A549 (cell line): ENCODE data around the gene HOXB4. TPM values are rescaled to one million over a fixed set of nuclear protein-coding genes. Genes with fewer than 3 reads are reported as not detected.
A peak's percentile ranks its signal among the peaks of the same experiment; 100 is the strongest.

ENCODE experiments used
- ATAC-seq, 2 experiments: fragments of 200-7000 bp in 1 of 2; fragments of >200 bp in 1 of 2; cut with Nextera tagmentation in 1 of 2; cut with Tn5 transposase in 1 of 2; 3 replicates each; pipeline versions ENCODE4 v1.8.0 to v1.9.1; 2018 to 2020; ENCODE audit warnings: mild to moderate bottlenecking in 1 of 2, moderate library complexity in 1 of 2
- CTCF ChIA-PET: fragments of 300-600 bp; sonication (Branson Sonifier 250); formaldehyde crosslinking; extraction: SDS; loops from one replicate; lab custom pipeline; 2021; ENCODE audit warnings: antibody characterized with exemption, inconsistent platforms; lab: Yijun Ruan, JAX
- POLR2A ChIA-PET: fragments of 350-600 bp; formaldehyde crosslinking; extraction: SDS; loops from one replicate; lab custom pipeline; 2021; ENCODE audit warnings: antibody characterized with exemption, inconsistent platforms; lab: Yijun Ruan, JAX
- DNase-seq, 2 experiments: peaks; one replicate each; pipeline versions ENCODE4 v3.0.0 to v3.0.0-alpha.2; 2011 to 2016; ENCODE audit warnings: low read depth in 1 of 2, low spot score in 1 of 2
- FAIRE-seq: peaks from 2 replicates; lab custom pipeline; 2011; peaks lifted over from hg19 to GRCh38; lab: Jason Lieb, UNC
- H3K27ac ChIP-seq, 2 experiments: fragments of >200 bp; sonication (Bioruptor Twin); formaldehyde crosslinking; 3 replicates each; pipeline ENCODE4 v1.5.1; 2016 to 2017
- H3K4me1 ChIP-seq: fragments of >200 bp; sonication (Bioruptor Twin); formaldehyde crosslinking; 3 replicates; pipeline ENCODE4 v1.6.1; 2016
- H3K4me2 ChIP-seq: fragments of >200 bp; sonication (Bioruptor Twin); formaldehyde crosslinking; 3 replicates; pipeline ENCODE4 v1.6.1; 2016
- H3K4me3 ChIP-seq: fragments of >200 bp; sonication (Bioruptor Twin); formaldehyde crosslinking; 3 replicates; pipeline ENCODE4 v1.5.1; 2016
- H3K9me3 ChIP-seq: fragments of >200 bp; sonication (Bioruptor Twin); formaldehyde crosslinking; 3 replicates; pipeline ENCODE4 v1.6.1; 2016
- BHLHE40 ChIP-seq: IDR thresholded peaks from 2 replicates; pipeline ENCODE4 v1.6.1; 2012; ENCODE audit warnings: low read depth, low read length, inconsistent platforms
- CBX2 ChIP-seq: fragments of 200-600 bp; sonication (generic); IDR thresholded peaks from 2 replicates; pipeline ENCODE4 v1.6.1; 2016; ENCODE audit warnings: low read depth, mild to moderate bottlenecking, borderline replicate concordance
- EP300 ChIP-seq, 2 experiments: fragments of >200 bp; sonication (Bioruptor Twin); formaldehyde crosslinking; IDR thresholded peaks; 2 replicates in 1 of 2; 3 replicates in 1 of 2; pipeline ENCODE4 v1.6.1; 2016 to 2017
- ESRRA ChIP-seq: fragments of 150-350 bp; IDR thresholded peaks from 2 replicates; pipeline ENCODE4 v1.6.1; 2014; ENCODE audit warnings: mild to moderate bottlenecking, low read length, borderline replicate concordance
- FOSB ChIP-seq: fragments of 250-450 bp; sonication (Bioruptor Pico); IDR thresholded peaks from 2 replicates; pipeline ENCODE4 v1.5.0; 2020; ENCODE audit warnings: mild to moderate bottlenecking, moderate library complexity
- FOSL2 ChIP-seq, 2 experiments: fragments of 450-650 bp in 1 of 2; fragments of >200 bp in 1 of 2; sonication (Bioruptor Twin) in 1 of 2; formaldehyde crosslinking; IDR thresholded peaks; 2 replicates each; pipeline versions ENCODE4 v1.5.0 to v1.6.1; 2016 to 2020; ENCODE audit warnings: mild to moderate bottlenecking in 1 of 2, moderate library complexity in 1 of 2
- FOXS1 ChIP-seq: fragments of 250-450 bp; sonication (Bioruptor Pico); IDR thresholded peaks from 2 replicates; pipeline ENCODE4 v1.5.0; 2020; ENCODE audit warnings: mild to moderate bottlenecking, moderate library complexity
- HEYL ChIP-seq: fragments of 250-450 bp; sonication (Bioruptor Pico); IDR thresholded peaks from 2 replicates; pipeline ENCODE4 v1.8.0; 2021; ENCODE audit warnings: mild to moderate bottlenecking, moderate library complexity
- HOXB13 ChIP-seq: fragments of 250-450 bp; sonication (Bioruptor Pico); IDR thresholded peaks from 2 replicates; pipeline ENCODE4 v1.5.0; 2020; ENCODE audit warnings: low read depth, mild to moderate bottlenecking, moderate library complexity
- JUN ChIP-seq, 2 experiments: fragments of >200 bp; sonication (Bioruptor Twin); formaldehyde crosslinking; IDR thresholded peaks; 2 replicates in 1 of 2; 3 replicates in 1 of 2; pipeline ENCODE4 v1.6.1; 2016 to 2017
- JUNB ChIP-seq: fragments of >200 bp; sonication (Bioruptor Twin); formaldehyde crosslinking; IDR thresholded peaks from 2 replicates; pipeline ENCODE4 v1.6.1; 2016
- POLR2A ChIP-seq: IDR thresholded peaks from 2 replicates; pipeline ENCODE4 v1.6.1; 2012; ENCODE audit warnings: mild to moderate bottlenecking, low read length
- RCOR1 ChIP-seq: fragments of 150-350 bp; IDR thresholded peaks from 2 replicates; pipeline ENCODE4 v1.6.1; 2014; ENCODE audit warnings: antibody characterized with exemption, low read length, low read depth
- RFX5 ChIP-seq: fragments of 450-650 bp; IDR thresholded peaks from 2 replicates; pipeline ENCODE4 v1.7.1; 2014; ENCODE audit warnings: antibody characterized with exemption, mild to moderate bottlenecking, moderate library complexity
- RNF2 ChIP-seq: fragments of 200-600 bp; sonication (generic); IDR thresholded peaks from 2 replicates; pipeline ENCODE4 v1.6.1; 2016; ENCODE audit warnings: low read depth, mild to moderate bottlenecking, antibody characterized with exemption, moderate library complexity, borderline replicate concordance
- ZC3H11A ChIP-seq: fragments of 450-650 bp; IDR thresholded peaks from 2 replicates; pipeline ENCODE4 v1.6.1; 2014; ENCODE audit warnings: antibody characterized with exemption, mild to moderate bottlenecking
- ZNF302 ChIP-seq: fragments of 250-450 bp; sonication (Bioruptor Pico); IDR thresholded peaks from 2 replicates; pipeline ENCODE4 v1.9.0; 2021; ENCODE audit warnings: inconsistent platforms, mild to moderate bottlenecking, moderate library complexity
- WGBS: methylation state at CpG from one replicate; pipeline ENCODE4 v1.1.6; 2017; ENCODE audit errors: missing lambda C conversion rate; 5-methylcytosine and 5-hydroxymethylcytosine counted together
- polyA plus RNA-seq, 4 experiments: library from polyadenylated mRNA; depleted of rRNA in 3 of 4; stranded (reverse); fragments of >200 nt; fragmentation: RNase III in 1 of 4; extraction: RNeasy Plus Mini Kit Qiagen cat#74134 plus additional on column Dnase treatment in 1 of 4; gene quantifications; 2 replicates in 3 of 4; 3 replicates in 1 of 4; pipeline ENCODE4 v1.2.3, GENCODE V29; 2011 to 2017
- TF ChIP-seq, protein P1 (sequence below): fragments of 450-650 bp; IDR thresholded peaks from 2 replicates; pipeline ENCODE4 v1.6.1; 2014; ENCODE audit warnings: antibody characterized with exemption
- TF ChIP-seq, protein P2 (sequence below): fragments of 200-600 bp; sonication (generic); IDR thresholded peaks from 2 replicates; pipeline ENCODE4 v1.6.1; 2016; ENCODE audit warnings: antibody characterized with exemption, mild to moderate bottlenecking, moderate library complexity
- TF ChIP-seq, protein P3 (sequence below): IDR thresholded peaks from 2 replicates; pipeline ENCODE4 v1.6.1; 2012; ENCODE audit warnings: low read depth, borderline replicate concordance

Gene HOXB4
- polyA plus RNA-seq, 2 of the 4 experiments (the other 2 are of a cell fraction) = 0.30 to 0.74 TPM

DNA sequence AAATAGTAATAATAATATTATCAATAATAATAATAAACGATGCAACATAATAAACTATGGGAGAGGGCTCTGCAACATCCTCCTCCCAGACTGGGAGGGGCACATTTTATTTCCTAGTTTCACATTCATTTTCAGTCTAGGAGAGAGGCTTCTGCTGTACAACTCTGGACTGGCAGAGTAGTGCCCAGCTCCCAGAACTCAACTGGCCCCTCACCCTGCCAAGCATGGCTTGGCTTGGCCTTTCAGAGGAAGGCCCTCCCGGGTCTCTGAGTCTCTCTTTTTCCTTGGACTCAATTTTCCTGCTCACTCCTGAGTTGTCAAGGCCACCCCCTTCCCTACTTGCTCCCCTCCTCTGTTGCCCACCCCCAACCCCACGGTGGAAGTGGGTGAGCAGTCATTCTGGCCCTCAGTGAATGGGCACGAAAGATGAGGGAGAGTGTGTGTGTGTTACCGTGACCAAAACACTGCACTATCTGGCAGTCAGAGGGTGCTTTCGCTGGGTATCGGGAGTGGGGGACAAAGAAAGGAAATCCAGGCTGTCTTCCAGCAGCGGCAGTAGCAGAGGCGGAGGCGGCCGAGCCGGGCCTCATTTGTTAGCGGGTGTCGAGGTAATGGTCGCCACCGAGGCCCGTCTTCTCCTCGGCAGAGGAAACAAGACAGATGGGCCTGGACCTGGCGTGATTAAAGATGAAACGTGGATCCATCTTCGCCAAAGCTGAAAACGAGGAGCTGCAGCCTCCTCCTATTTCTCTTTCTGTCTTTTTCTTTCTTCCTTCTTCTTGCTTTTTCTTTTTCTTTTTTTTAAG lies 2.3 kb downstream of the HOXB4 start:
- TF ChIP-seq FOSL2 (IDR thresholded peaks at IDR 0.05) (no peak), FOSL2 (CRISPR knock-in tag; IDR thresholded peaks at IDR 0.05) (no peak), POLR2A (no peak), BHLHE40 (no peak)
- TF ChIP-seq, all 56 proteins: peak for 0
- Histone ChIP-seq H3K27ac (no peak overlapping the region), H3K9me3 (no peaks in the 10 kb centered on the region), H3K4me1 (peaks cover 16% of the 10 kb centered on the region), H3K4me2 (no peak overlapping the region; the same call in 2 of the 3 replicates), H3K4me3 (no peak overlapping the region)
- FAIRE-seq = no peak
- no peak for DNase-seq
- no peak for ATAC-seq
- ChIA-PET CTCF (interaction anchor here (1.0 to 1.3 kb wide), 4 partner anchors 9 to 240 kb away, joined by 3 to 4 read pairs (median 3); no protein-coding TSS in a partner anchor), POLR2A (no interaction called here)
- 92% methylated on average over 22 of the region's 22 CpGs for WGBS

DNA sequence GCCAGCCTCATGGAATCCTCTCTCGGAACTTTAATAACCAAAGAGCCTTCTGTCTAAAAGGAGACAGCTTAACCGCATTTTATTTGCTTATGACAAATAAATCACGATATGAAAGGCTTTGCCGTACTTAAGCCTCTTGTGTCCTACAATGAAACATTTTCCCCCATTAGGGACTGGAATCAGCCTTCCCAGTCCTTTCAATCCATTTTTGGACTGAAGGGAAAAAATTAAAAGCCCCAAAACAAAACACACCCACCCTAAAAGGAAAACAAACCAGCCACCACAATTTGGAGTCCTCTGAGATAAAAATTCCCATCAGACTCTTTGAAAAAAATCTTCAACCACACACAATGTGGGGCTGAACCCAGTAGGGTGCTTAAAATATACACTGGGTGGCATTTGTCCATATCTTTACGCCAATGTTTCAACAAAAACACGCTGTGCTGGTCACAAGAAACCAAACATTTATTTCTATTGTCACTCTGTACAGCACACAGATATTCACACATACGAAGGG lies 3.0 kb downstream of the HOXB4 start:
- Histone ChIP-seq H3K27ac (no peak overlapping the region), H3K4me2 (peak overlapping the region; percentile 17; the same call in 1 of the 3 replicates), H3K9me3 (no peaks in the 10 kb centered on the region), H3K4me3 (no peak overlapping the region), H3K4me1 (peaks cover 16% of the 10 kb centered on the region)
- ChIA-PET CTCF (interaction anchor here (1.0 to 1.3 kb wide), 2 partner anchors 240 to 315 kb away, joined by 3 to 4 read pairs; no protein-coding TSS in a partner anchor), POLR2A (no interaction called here)
- WGBS = 43% methylated on average over 7 of the region's 7 CpGs
- DNase-seq (no peak), ATAC-seq (no peak), FAIRE-seq (no peak)
- no peak for TF ChIP-seq JUNB
- TF ChIP-seq, protein P1, sequence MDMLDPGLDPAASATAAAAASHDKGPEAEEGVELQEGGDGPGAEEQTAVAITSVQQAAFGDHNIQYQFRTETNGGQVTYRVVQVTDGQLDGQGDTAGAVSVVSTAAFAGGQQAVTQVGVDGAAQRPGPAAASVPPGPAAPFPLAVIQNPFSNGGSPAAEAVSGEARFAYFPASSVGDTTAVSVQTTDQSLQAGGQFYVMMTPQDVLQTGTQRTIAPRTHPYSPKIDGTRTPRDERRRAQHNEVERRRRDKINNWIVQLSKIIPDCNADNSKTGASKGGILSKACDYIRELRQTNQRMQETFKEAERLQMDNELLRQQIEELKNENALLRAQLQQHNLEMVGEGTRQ = no peak
- TF ChIP-seq ZNF302 = no peak

DNA sequence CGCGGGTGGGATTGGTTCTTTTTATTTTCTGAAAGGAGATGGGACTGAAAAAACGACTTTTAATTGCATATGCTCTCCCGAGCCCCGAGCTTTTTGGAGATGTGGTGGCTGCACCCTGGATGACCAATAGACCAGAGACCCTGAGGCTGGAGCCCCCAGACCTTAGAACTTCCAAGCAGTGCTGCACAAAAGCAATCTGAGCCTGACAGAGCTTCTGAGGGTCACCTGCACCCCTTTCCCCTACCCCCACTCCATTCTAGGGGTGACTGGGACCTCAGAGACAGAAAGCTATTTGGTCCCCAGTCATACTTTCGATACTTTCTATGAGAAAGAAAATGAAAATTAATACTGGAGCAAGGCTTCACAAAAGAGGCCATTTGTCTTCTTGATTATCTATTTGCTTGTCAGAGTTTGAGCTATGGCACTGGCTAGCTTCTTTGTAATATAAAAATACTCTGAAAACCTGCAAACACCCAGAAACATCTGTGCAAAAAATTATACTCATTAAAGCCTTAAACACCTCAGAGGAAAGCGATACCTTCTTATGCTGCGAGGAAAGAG lies 3.6 kb downstream of the HOXB4 start:
- no peaks in the 10 kb centered on the region for H3K9me3 ChIP-seq
- H3K4me2 ChIP-seq = peak overlapping the region; percentile 17; the same call in 1 of the 3 replicates
- DNase-seq (no peak), ATAC-seq (no peak), FAIRE-seq (no peak)
- 74% methylated on average over 8 of the region's 8 CpGs for WGBS
- H3K27ac ChIP-seq = no peak overlapping the region
- ChIA-PET CTCF (interaction anchor here (0.7 to 1.3 kb wide), 5 partner anchors 10 to 315 kb away, joined by 3 to 4 read pairs (median 3); no protein-coding TSS in a partner anchor), POLR2A (no interaction called here)
- H3K4me3 ChIP-seq = no peak overlapping the region
- TF ChIP-seq FOSB (CRISPR knock-in tag) = no peak
- TF ChIP-seq, protein P2, sequence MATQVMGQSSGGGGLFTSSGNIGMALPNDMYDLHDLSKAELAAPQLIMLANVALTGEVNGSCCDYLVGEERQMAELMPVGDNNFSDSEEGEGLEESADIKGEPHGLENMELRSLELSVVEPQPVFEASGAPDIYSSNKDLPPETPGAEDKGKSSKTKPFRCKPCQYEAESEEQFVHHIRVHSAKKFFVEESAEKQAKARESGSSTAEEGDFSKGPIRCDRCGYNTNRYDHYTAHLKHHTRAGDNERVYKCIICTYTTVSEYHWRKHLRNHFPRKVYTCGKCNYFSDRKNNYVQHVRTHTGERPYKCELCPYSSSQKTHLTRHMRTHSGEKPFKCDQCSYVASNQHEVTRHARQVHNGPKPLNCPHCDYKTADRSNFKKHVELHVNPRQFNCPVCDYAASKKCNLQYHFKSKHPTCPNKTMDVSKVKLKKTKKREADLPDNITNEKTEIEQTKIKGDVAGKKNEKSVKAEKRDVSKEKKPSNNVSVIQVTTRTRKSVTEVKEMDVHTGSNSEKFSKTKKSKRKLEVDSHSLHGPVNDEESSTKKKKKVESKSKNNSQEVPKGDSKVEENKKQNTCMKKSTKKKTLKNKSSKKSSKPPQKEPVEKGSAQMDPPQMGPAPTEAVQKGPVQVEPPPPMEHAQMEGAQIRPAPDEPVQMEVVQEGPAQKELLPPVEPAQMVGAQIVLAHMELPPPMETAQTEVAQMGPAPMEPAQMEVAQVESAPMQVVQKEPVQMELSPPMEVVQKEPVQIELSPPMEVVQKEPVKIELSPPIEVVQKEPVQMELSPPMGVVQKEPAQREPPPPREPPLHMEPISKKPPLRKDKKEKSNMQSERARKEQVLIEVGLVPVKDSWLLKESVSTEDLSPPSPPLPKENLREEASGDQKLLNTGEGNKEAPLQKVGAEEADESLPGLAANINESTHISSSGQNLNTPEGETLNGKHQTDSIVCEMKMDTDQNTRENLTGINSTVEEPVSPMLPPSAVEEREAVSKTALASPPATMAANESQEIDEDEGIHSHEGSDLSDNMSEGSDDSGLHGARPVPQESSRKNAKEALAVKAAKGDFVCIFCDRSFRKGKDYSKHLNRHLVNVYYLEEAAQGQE = no peak
- TF ChIP-seq FOXS1 (CRISPR knock-in tag) = no peak
- no peak for TF ChIP-seq RCOR1
- H3K4me1 ChIP-seq = peaks cover 16% of the 10 kb centered on the region

DNA sequence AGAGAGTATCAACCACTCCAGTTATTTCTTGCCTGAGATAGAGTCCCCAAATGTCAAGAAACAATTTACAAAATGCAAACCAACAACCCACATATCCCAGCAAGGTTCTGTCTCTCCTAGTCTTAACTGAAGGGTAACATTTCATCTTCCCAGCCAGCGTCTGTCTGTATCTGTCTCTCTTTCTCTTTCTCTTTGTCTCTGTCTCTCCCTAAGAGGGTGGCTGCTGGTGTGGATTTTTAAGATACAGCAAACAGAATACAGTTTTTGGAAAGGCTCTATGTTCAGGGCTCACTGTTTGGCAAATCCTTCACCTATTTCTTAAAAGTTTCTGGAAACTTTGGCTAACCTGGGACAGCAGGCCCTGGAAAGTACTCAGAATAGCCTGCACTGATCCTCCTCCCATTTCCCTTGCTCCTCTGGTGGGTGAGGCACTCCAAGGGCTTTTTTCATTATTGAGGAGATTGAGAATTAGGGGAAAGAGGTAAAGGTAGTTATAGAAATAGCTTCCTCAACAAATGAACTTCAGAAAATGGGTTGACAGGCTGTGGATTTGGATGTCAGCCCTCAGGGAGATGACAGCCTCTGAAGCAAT lies 6.2 kb downstream of the HOXB4 start:
- ATAC-seq = no peak
- ChIA-PET POLR2A (no interaction called here), CTCF (interaction anchor here (0.5 to 2.6 kb wide), 2 partner anchors 12 to 312 kb away, joined by 3 to 6 read pairs; no protein-coding TSS in a partner anchor)
- Histone ChIP-seq H3K27ac (no peak overlapping the region), H3K9me3 (no peaks in the 10 kb centered on the region), H3K4me2 (no peak overlapping the region), H3K4me3 (no peak overlapping the region), H3K4me1 (peaks cover 17% of the 10 kb centered on the region)
- WGBS = 88% methylated on average over 1 of the region's 1 CpG
- no peak for DNase-seq
- FAIRE-seq = no peak
- no peak for TF ChIP-seq ESRRA
- TF ChIP-seq HOXB13 (CRISPR knock-in tag) = no peak
- TF ChIP-seq CBX2 = no peak
- TF ChIP-seq HEYL = no peak
- TF ChIP-seq JUNB = no peak
- no peak for TF ChIP-seq ZC3H11A
- TF ChIP-seq, protein P3, sequence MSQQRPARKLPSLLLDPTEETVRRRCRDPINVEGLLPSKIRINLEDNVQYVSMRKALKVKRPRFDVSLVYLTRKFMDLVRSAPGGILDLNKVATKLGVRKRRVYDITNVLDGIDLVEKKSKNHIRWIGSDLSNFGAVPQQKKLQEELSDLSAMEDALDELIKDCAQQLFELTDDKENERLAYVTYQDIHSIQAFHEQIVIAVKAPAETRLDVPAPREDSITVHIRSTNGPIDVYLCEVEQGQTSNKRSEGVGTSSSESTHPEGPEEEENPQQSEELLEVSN = no peak
- TF ChIP-seq, protein P1 = no peak
- no peak for TF ChIP-seq RFX5
- TF ChIP-seq RNF2 = no peak
- TF ChIP-seq EP300 (IDR thresholded peaks at IDR 0.05) = no peak
- TF ChIP-seq JUN (IDR thresholded peaks at IDR 0.05) = no peak
